OCI-M1 (cell line): Measurements from ENCODE around the gene ZNF232.
"Not testable (repeated sequence)": the region's sequence is repeated elsewhere in the genome, so short reads cannot be mapped to it uniquely, and the experiment has no call there.

Source experiments
- DNase-seq: peaks from one replicate; lab custom pipeline; 2025; lab: John Stamatoyannopoulos, UW

Gene ZNF232

GRCh38 chr17:5111402-5112204, at the start of gene ZNF232:
Gene ZNF232 (minus strand): TSS chr17:5111878. CDS start chr17:5111822, 56 bp downstream.
- DNase-seq = peak; percentile 99

- not testable (repeated sequence) for DNase-seq
These were observed 49.0 kb upstream of the ZNF232 start for GRCh38 chr17:5160702-5161101.

GRCh38 chr17:5146122-5146521, 34.4 kb upstream of the ZNF232 start:
- not testable (repeated sequence) for DNase-seq

- not testable (repeated sequence) for DNase-seq
These were observed 31.2 kb upstream of the ZNF232 start for GRCh38 chr17:5142877-5143276.

- no peak for DNase-seq
These were observed 27.7 kb upstream of the ZNF232 start for GRCh38 chr17:5139458-5139732.

GRCh38 chr17:5138616-5139457, 27.2 kb upstream of the ZNF232 start:
- no peak for DNase-seq

- not testable (repeated sequence) for DNase-seq
These were observed 26.5 kb upstream of the ZNF232 start for GRCh38 chr17:5138198-5138544.

- DNase-seq = not testable (repeated sequence)
These were observed 26.0 kb upstream of the ZNF232 start for GRCh38 chr17:5137511-5138197.

GRCh38 chr17:5136580-5137412, 25.1 kb upstream of the ZNF232 start:
- DNase-seq = not testable (repeated sequence)

GRCh38 chr17:5135726-5136579, 24.3 kb upstream of the ZNF232 start:
- DNase-seq = no peak

- not testable (repeated sequence) for DNase-seq
These were observed 23.5 kb upstream of the ZNF232 start for GRCh38 chr17:5135131-5135712.

- DNase-seq = not testable (repeated sequence)
These were observed 22.9 kb upstream of the ZNF232 start for GRCh38 chr17:5134571-5134970.

GRCh38 chr17:5133961-5134360, 22.3 kb upstream of the ZNF232 start:
- DNase-seq = not testable (repeated sequence)

GRCh38 chr17:5133311-5133710, 21.6 kb upstream of the ZNF232 start:
- no peak for DNase-seq

- not testable (repeated sequence) for DNase-seq
These were observed 21.0 kb upstream of the ZNF232 start for GRCh38 chr17:5132503-5133225.

- not testable (repeated sequence) for DNase-seq
These were observed 20.3 kb upstream of the ZNF232 start for GRCh38 chr17:5131799-5132502.

GRCh38 chr17:5131146-5131715, 19.6 kb upstream of the ZNF232 start:
- DNase-seq = no peak

GRCh38 chr17:5130687-5131086, 19.0 kb upstream of the ZNF232 start:
- DNase-seq = not testable (repeated sequence)

- DNase-seq = not testable (repeated sequence)
These were observed 18.6 kb upstream of the ZNF232 start for GRCh38 chr17:5130261-5130660.
